Measurements from ENCODE around the gene HSBP1L1. TPM values are rescaled to one million over a fixed set of nuclear protein-coding genes. Genes with fewer than 3 reads are reported as not detected.

Gene HSBP1L1
- total and polyA plus RNA-seq, 2 of the 8 experiments (the other 6 are each of a cell fraction or from before 2014, with no cell fraction given) = 1.0 to 1.3 TPM

DNA sequence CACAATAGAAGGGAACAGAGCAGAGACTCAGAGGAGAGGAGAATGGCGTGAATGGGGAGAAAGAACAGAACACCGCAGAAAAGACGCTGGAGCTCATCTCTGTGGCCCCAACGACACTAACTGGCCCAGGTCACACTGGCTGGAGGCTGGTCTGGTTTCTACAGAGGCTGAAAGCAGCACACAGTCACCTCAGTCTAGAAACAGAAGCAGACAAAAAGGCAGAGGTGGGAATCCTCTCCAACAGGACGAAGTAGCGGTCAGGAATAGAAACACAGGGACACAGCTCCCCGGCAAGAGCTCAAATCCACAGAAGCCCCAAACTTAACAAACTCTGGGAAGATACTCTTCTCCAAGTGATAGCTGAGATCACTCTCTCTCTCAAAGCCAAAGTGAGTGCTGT is 22.2 kb upstream of the HSBP1L1 start (continued):
- TF ChIP-seq, protein P1, sequence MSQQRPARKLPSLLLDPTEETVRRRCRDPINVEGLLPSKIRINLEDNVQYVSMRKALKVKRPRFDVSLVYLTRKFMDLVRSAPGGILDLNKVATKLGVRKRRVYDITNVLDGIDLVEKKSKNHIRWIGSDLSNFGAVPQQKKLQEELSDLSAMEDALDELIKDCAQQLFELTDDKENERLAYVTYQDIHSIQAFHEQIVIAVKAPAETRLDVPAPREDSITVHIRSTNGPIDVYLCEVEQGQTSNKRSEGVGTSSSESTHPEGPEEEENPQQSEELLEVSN (IDR thresholded peaks at IDR 0.05) = no peak
- TF ChIP-seq POU5F1 (IDR thresholded peaks at IDR 0.05; ENCODE audit: low read depth, low read length) (no peak), HDAC6 (IDR thresholded peaks at IDR 0.05; ENCODE audit: low read depth, low read length) (no peak), SIN3A (conservative IDR thresholded peaks at IDR 0.05 in 1 of 2, IDR thresholded peaks at IDR 0.05 in 1 of 2; ENCODE audit: low read depth in 1 of 2, low read length in 2 of 2) (no peak), TBP (IDR thresholded peaks at IDR 0.05; ENCODE audit: low read depth, low read length) (no peak)
